ENCODE data around the gene LANCL3. TPM values are rescaled to one million over a fixed set of nuclear protein-coding genes. Genes with fewer than 3 reads are reported as not detected.

The LANCL3 gene
- total RNA-seq, 1 experiment from 2014 or later: 1.5 TPM

DNA sequence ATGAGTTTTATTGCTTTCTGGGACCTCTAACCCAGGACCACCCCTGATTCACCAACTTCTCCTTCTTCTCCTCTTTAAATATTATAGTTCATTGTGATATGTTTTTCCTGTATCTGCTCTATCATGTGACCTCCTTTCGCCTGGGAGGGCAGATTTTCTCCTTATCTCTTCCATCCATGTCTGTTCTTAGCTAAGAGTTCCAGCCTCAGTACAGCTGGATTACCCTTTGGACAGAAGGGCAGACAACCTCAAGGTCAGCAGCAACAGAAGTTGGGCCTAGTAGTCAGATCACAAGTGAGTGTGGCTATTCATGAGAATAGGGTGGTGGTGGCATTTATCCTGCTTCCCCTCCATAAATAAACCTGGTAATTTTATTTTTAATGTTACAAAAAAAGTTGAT, 108.4 kb downstream of the LANCL3 start:
- Histone ChIP-seq H3K79me2 (ENCODE audit: low read depth) (no peaks in the 10 kb centered on the region), H3F3A (ENCODE audit: insufficient read depth, low read depth) (peaks cover 11% of the 10 kb centered on the region; the same call in 1 of the 2 replicates), H2AFZ (no peak overlapping the region), H3K4me3 (no peak overlapping the region), H3K4me1 (replicated peaks; ENCODE audit: insufficient read depth) (peaks cover 8% of the 10 kb centered on the region), H4K20me1 (ENCODE audit: insufficient read depth) (no peaks in the 10 kb centered on the region), H3K9me2 (ENCODE audit: insufficient read depth) (no peaks in the 10 kb centered on the region), H3K27me3 (ENCODE audit: insufficient read depth, low read depth) (no peaks in the 10 kb centered on the region), H3K36me3 (ENCODE audit: low read depth) (no peaks in the 10 kb centered on the region), H3K9me3 (ENCODE audit: insufficient read depth, low read depth) (no peaks in the 10 kb centered on the region), H3K27ac (no peak overlapping the region), H3K4me2 (no peak overlapping the region)
- no peak for DNase-seq
- TF ChIP-seq, protein P1, sequence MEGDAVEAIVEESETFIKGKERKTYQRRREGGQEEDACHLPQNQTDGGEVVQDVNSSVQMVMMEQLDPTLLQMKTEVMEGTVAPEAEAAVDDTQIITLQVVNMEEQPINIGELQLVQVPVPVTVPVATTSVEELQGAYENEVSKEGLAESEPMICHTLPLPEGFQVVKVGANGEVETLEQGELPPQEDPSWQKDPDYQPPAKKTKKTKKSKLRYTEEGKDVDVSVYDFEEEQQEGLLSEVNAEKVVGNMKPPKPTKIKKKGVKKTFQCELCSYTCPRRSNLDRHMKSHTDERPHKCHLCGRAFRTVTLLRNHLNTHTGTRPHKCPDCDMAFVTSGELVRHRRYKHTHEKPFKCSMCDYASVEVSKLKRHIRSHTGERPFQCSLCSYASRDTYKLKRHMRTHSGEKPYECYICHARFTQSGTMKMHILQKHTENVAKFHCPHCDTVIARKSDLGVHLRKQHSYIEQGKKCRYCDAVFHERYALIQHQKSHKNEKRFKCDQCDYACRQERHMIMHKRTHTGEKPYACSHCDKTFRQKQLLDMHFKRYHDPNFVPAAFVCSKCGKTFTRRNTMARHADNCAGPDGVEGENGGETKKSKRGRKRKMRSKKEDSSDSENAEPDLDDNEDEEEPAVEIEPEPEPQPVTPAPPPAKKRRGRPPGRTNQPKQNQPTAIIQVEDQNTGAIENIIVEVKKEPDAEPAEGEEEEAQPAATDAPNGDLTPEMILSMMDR (conservative IDR thresholded peaks at IDR 0.05): no peak
- no peak for TF ChIP-seq EZH2 (IDR thresholded peaks at IDR 0.05; ENCODE audit: low read depth)
- ChIA-PET POLR2A (ENCODE audit: unreplicated experiment) (no interaction called here), CTCF (no interaction called here)
- no TSS peak for BruUV-seq (replicated peaks)
- intact Hi-C loops (cut with micrococcal nuclease; ENCODE audit: unreplicated experiment): no loop called here

DNA sequence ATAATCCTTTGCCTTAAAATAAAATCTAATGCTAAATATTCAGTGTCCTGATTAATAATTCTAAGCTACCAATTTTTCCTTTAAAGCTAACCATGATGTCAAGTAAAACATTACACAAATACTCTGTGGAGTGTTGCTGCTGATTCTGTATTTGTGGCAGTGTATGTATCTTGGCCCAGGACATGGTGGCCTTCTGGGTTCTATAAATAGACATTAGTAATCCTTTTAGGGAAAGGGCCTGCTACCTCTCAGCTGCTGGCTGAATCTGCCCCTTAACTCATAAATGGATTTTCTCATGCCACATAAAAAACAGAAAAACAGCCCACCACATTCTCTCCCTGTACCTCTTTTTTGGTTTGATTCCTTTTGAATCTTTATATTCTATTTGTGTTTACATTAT, 113.0 kb downstream of the LANCL3 start:
- no peak overlapping the region for H2AFZ ChIP-seq
- DNase-seq: no peak
- CTCF ChIA-PET: no interaction called here

DNA sequence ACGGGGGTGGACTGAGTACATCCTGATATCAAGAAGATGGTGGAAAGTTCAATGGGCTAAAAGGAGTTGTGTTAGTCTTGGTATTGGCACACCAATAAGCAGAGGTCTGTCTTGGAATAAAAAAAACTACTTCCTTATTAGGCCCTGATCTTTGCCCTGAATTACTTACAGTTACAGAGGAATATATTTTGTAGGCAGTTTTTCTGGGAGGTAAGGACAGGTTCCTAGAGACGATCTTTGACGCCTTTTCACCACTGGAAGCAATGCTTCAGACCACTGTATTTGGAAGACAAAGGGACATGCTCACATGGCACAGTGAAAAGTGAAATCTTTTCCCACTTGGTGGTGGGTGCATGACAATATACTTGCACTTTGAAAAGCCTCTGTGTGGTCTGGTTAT, 113.5 kb downstream of the LANCL3 start:
- peak overlapping the region; percentile 89; the same call in 1 of the 2 replicates for H2AFZ ChIP-seq
- intact Hi-C loops (cut with micrococcal nuclease; ENCODE audit: unreplicated experiment): loop anchor here (5.0 kb wide), 1 partner anchor 113 kb away; the partner anchor contains the start of gene LANCL3
- peak overlapping the region; percentile 55 for H3K27ac ChIP-seq
- H3K4me3 ChIP-seq: peak overlapping the region; percentile 78; the same call in 1 of the 2 replicates
- TF ChIP-seq, protein P1 (conservative IDR thresholded peaks at IDR 0.05): no peak
- no peak for TF ChIP-seq EZH2 (IDR thresholded peaks at IDR 0.05; ENCODE audit: low read depth)
- no peaks in the 10 kb centered on the region for H3K9me2 ChIP-seq (ENCODE audit: insufficient read depth)
- CTCF ChIA-PET: no interaction called here
- peaks cover 16% of the 10 kb centered on the region; the same call in 1 of the 2 replicates for H3F3A ChIP-seq (ENCODE audit: insufficient read depth, low read depth)
- H3K27me3 ChIP-seq (ENCODE audit: insufficient read depth, low read depth): no peaks in the 10 kb centered on the region
- no peaks in the 10 kb centered on the region for H3K9me3 ChIP-seq (ENCODE audit: insufficient read depth, low read depth)
- no peaks in the 10 kb centered on the region for H3K79me2 ChIP-seq (ENCODE audit: low read depth)
- H4K20me1 ChIP-seq (ENCODE audit: insufficient read depth): no peaks in the 10 kb centered on the region
- POLR2A ChIA-PET (ENCODE audit: unreplicated experiment): no interaction called here
- peaks cover 21% of the 10 kb centered on the region for H3K4me1 ChIP-seq (replicated peaks; ENCODE audit: insufficient read depth)
- peak in 1 of 2 experiments; percentile 51 for DNase-seq
- BruUV-seq (replicated peaks): no TSS peak
- H3K36me3 ChIP-seq (ENCODE audit: low read depth): no peaks in the 10 kb centered on the region
- H3K4me2 ChIP-seq: peak overlapping the region; percentile 94

More for the DNA sequence above, 113.0 kb downstream of the LANCL3 start:
- Histone ChIP-seq H3K4me2 (peak overlapping the region; percentile 94), H3K9me3 (ENCODE audit: insufficient read depth, low read depth) (no peaks in the 10 kb centered on the region), H3K27ac (peak overlapping the region; percentile 55), H3K36me3 (ENCODE audit: low read depth) (no peaks in the 10 kb centered on the region), H3K79me2 (ENCODE audit: low read depth) (no peaks in the 10 kb centered on the region), H3K4me1 (replicated peaks; ENCODE audit: insufficient read depth) (peaks cover 21% of the 10 kb centered on the region), H4K20me1 (ENCODE audit: insufficient read depth) (no peaks in the 10 kb centered on the region), H3K9me2 (ENCODE audit: insufficient read depth) (no peaks in the 10 kb centered on the region), H3K4me3 (no peak overlapping the region), H3K27me3 (ENCODE audit: insufficient read depth, low read depth) (no peaks in the 10 kb centered on the region), H3F3A (ENCODE audit: insufficient read depth, low read depth) (peaks cover 16% of the 10 kb centered on the region; the same call in 1 of the 2 replicates)
- TF ChIP-seq EZH2 (IDR thresholded peaks at IDR 0.05; ENCODE audit: low read depth): no peak
- TF ChIP-seq, protein P1 (conservative IDR thresholded peaks at IDR 0.05): no peak
- BruUV-seq (replicated peaks): no TSS peak
- intact Hi-C loops (cut with micrococcal nuclease; ENCODE audit: unreplicated experiment): no loop called here
- POLR2A ChIA-PET (ENCODE audit: unreplicated experiment): no interaction called here
